IMR-90 (cell line): ENCODE results near the gene PITPNM1. TPM values are rescaled to one million over a fixed set of nuclear protein-coding genes. Genes with fewer than 3 reads are reported as not detected.
"Not testable (repeated sequence)": the region's sequence is repeated elsewhere in the genome, so short reads cannot be mapped to it uniquely, and the experiment has no call there.

Experiments
- ATAC-seq: fragments of 200-7000 bp; cut with Tn5 transposase; 2 replicates; pipeline ENCODE4 v1.9.1; 2020; ENCODE audit warnings: low read depth, mild to moderate bottlenecking, moderate library complexity
- BruUV-seq: library from RNA; stranded (reverse); fragments of 400-500 nt; replicated peaks from 2 replicates; lab custom pipeline; 2021; lab: Mats Ljungman, UMichigan
- CTCF ChIA-PET: fragments of 300-600 bp; formaldehyde crosslinking; extraction: SDS; loops from one replicate; lab custom pipeline; 2021; ENCODE audit warnings: antibody characterized with exemption; lab: Yijun Ruan, JAX
- POLR2A ChIA-PET: fragments of 300-600 bp; sonication (Branson Sonifier 250); formaldehyde crosslinking; loops from one replicate; lab custom pipeline; 2022; ENCODE audit warnings: antibody characterized with exemption; ENCODE audit not compliant: unreplicated experiment; lab: Charles Lee
- DNase-seq: peaks from one replicate; pipeline ENCODE4 v3.0.0; 2013
- H2AFZ ChIP-seq: replicated peaks from 2 replicates; pipeline ENCODE3; 2013; ENCODE audit warnings: low read length, mild to moderate bottlenecking; ENCODE audit not compliant: poor library complexity
- H2AK5ac ChIP-seq: 2 replicates; pipeline ENCODE4 v1.6.1; 2013; ENCODE audit warnings: low read depth, low read length, inconsistent platforms
- H2AK9ac ChIP-seq: replicated peaks from 2 replicates; pipeline ENCODE3; 2013; ENCODE audit warnings: mild to moderate bottlenecking, low read depth, low read length, moderate library complexity; ENCODE audit not compliant: poor library complexity
- H2BK120ac ChIP-seq: 2 replicates; pipeline ENCODE4 v1.6.1; 2013; ENCODE audit warnings: low read depth, low read length, inconsistent platforms
- H2BK15ac ChIP-seq: 3 replicates; pipeline ENCODE4 v1.6.1; 2013; ENCODE audit warnings: low read depth, low read length, inconsistent platforms
- H2BK20ac ChIP-seq: 2 replicates; pipeline ENCODE4 v1.6.1; 2013; ENCODE audit warnings: low read depth, mild to moderate bottlenecking, inconsistent platforms, low read length, moderate library complexity
- H2BK5ac ChIP-seq: 2 replicates; pipeline ENCODE4 v1.6.1; 2013; ENCODE audit warnings: mild to moderate bottlenecking, low read depth, low read length, inconsistent platforms; ENCODE audit not compliant: poor library complexity, severe bottlenecking
- H3K14ac ChIP-seq: replicated peaks from 2 replicates; pipeline ENCODE4 v1.6.1; 2013; ENCODE audit warnings: low read depth, low read length, inconsistent platforms
- H3K18ac ChIP-seq: 2 replicates; pipeline ENCODE4 v1.6.1; 2013; ENCODE audit warnings: low read depth, low read length, control low read depth
- H3K23ac ChIP-seq: 2 replicates; pipeline ENCODE4 v1.6.1; 2013; ENCODE audit warnings: low read depth, low read length, inconsistent platforms
- H3K27ac ChIP-seq: 2 replicates; pipeline ENCODE4 v1.5.1; 2013; ENCODE audit warnings: mild to moderate bottlenecking, control low read depth, low read length; ENCODE audit not compliant: insufficient read depth
- H3K27me3 ChIP-seq: 2 replicates; pipeline ENCODE4 v1.6.1; 2013; ENCODE audit warnings: low read length; ENCODE audit not compliant: control insufficient read depth, insufficient read depth
- H3K36me3 ChIP-seq: 2 replicates; pipeline ENCODE4 v1.6.1; 2013; ENCODE audit warnings: low read length, mixed read lengths; ENCODE audit not compliant: control insufficient read depth, insufficient read depth
- H3K4ac ChIP-seq: 2 replicates; pipeline ENCODE4 v1.6.1; 2013; ENCODE audit warnings: low read depth, low read length, inconsistent platforms
- H3K4me1 ChIP-seq: 2 replicates; pipeline ENCODE4 v1.6.1; 2013; ENCODE audit warnings: low read length, mixed read lengths; ENCODE audit not compliant: control insufficient read depth, insufficient read depth
- H3K4me2 ChIP-seq: 2 replicates; pipeline ENCODE4 v1.6.1; 2013; ENCODE audit warnings: low read depth, mild to moderate bottlenecking, control low read depth, low read length, moderate library complexity
- H3K4me3 ChIP-seq: 2 replicates; pipeline ENCODE4 v1.5.1; 2013; ENCODE audit warnings: low read depth, mild to moderate bottlenecking, control low read depth, low read length, moderate library complexity; ENCODE audit not compliant: insufficient read depth
- H3K56ac ChIP-seq: 2 replicates; pipeline ENCODE4 v1.6.1; 2013; ENCODE audit warnings: low read length, inconsistent platforms; ENCODE audit not compliant: insufficient read depth; ENCODE audit errors: extremely low read depth
- H3K79me1 ChIP-seq, 2 experiments: 2 replicates each; pipeline ENCODE4 v1.6.1; 2013; ENCODE audit warnings: low read length in 2 of 2, inconsistent platforms in 1 of 2, low read depth in 1 of 2
- H3K9ac ChIP-seq: 2 replicates; pipeline ENCODE4 v1.6.1; 2013; ENCODE audit warnings: low read depth, low read length, control low read depth
- H3K9me1 ChIP-seq: 2 replicates; pipeline ENCODE4 v1.6.1; 2013; ENCODE audit warnings: low read length, inconsistent platforms; ENCODE audit not compliant: insufficient read depth
- H3K9me3 ChIP-seq: 2 replicates; pipeline ENCODE4 v1.6.1; 2013; ENCODE audit warnings: low read length; ENCODE audit not compliant: control insufficient read depth, insufficient read depth
- H4K20me1 ChIP-seq: 2 replicates; pipeline ENCODE4 v1.6.1; 2013; ENCODE audit warnings: low read length, inconsistent platforms; ENCODE audit not compliant: insufficient read depth
- H4K5ac ChIP-seq: 2 replicates; pipeline ENCODE4 v1.6.1; 2013; ENCODE audit warnings: mild to moderate bottlenecking, low read depth, low read length, control low read depth
- H4K8ac ChIP-seq, 2 experiments: 2 replicates each; pipeline ENCODE4 v1.6.1; 2013; ENCODE audit warnings: low read depth in 2 of 2, low read length in 2 of 2, control low read depth in 1 of 2, inconsistent platforms in 1 of 2
- H4K91ac ChIP-seq: 2 replicates; pipeline ENCODE4 v1.6.1; 2013; ENCODE audit warnings: low read depth, low read length, inconsistent platforms; ENCODE audit not compliant: insufficient read depth
- CHD1 ChIP-seq: IDR thresholded peaks from 2 replicates; pipeline ENCODE4 v1.6.1; 2012; ENCODE audit warnings: low read depth, low read length, improper control_type of control experiment
- MAFK ChIP-seq: IDR thresholded peaks from 2 replicates; pipeline ENCODE4 v1.6.1; 2012; ENCODE audit warnings: low read depth, low read length, improper control_type of control experiment
- NFE2L2 ChIP-seq: fragments of 150-350 bp; IDR thresholded peaks from 2 replicates; pipeline ENCODE4 v1.6.1; 2016; ENCODE audit warnings: low read depth, mild to moderate bottlenecking, low read length
- RAD21 ChIP-seq: IDR thresholded peaks from 2 replicates; pipeline ENCODE4 v1.6.1; 2012; ENCODE audit warnings: low read length, improper control_type of control experiment
- WGBS, 2 experiments: methylation state at CpG; one replicate each; pipeline versions ENCODE4 v1.1.5 to v1.1.7; 2013; ENCODE audit warnings: missing lambda C conversion rate in 2 of 2; ENCODE audit not compliant: insufficient read length in 1 of 2; ENCODE audit errors: extremely low coverage in 2 of 2; 5-methylcytosine and 5-hydroxymethylcytosine counted together
- dilution Hi-C: fragments of 300-500 bp; cut with HindIII; formaldehyde crosslinking; loops from one replicate; pipeline ENCODE4 v1.14.3; 2018; ENCODE audit warnings: low sequenced_read_pairs; ENCODE audit not compliant: unreplicated experiment
- in situ Hi-C: fragments of 300-500 bp; cut with MboI; formaldehyde crosslinking; loops from 3 replicates; pipeline ENCODE4 v1.14.3; 2019; ENCODE audit warnings: low sequenced_read_pairs, inconsistent platforms, mixed read lengths
- intact Hi-C: fragments of 100-400 bp; cut with micrococcal nuclease; formaldehyde crosslinking; loops from 2 replicates; pipeline ENCODE4 v1.10.0; 2022
- polyA plus RNA-seq, 3 experiments: library from polyadenylated mRNA; depleted of rRNA; stranded (reverse); fragments of >200 nt; gene quantifications; 2 replicates each; pipeline ENCODE4 v1.2.3, GENCODE V29; 2012; ENCODE audit warnings: low replicate concordance in 1 of 3
- total RNA-seq: library from RNA; depleted of rRNA; stranded (reverse); fragments of >200 nt; gene quantifications from 2 replicates; pipeline ENCODE4 v1.2.3, GENCODE V29; 2012
- TF ChIP-seq, protein P1 (sequence below): fragments of 150-350 bp; IDR thresholded peaks from 2 replicates; pipeline ENCODE4 v1.6.1; 2017; ENCODE audit warnings: mild to moderate bottlenecking, antibody characterized with exemption, low read length, low read depth

PITPNM1 gene
- total and polyA plus RNA-seq, 2 of the 4 experiments (the other 2 are of a cell fraction) = 5.0 to 15.4 TPM

DNA sequence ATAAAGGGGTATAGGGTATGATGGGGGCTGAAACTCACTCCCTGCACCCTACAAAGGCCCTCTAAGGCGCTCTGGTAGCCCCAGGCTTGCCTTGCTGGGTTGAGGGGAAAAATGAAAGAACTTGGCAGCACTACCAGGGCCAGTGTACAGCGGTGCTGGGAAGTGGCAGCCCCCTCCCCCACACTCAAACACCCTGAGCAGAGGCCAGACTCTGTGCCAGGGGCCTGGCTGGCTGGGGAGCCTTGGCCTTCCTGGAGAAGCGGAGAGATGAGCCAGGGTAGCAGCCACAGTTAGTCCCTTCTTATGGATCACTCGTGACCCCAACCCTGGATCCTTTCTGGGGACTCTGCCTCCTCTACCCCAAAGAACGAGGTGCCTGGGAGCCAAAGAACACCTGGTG lies 38.8 kb downstream of the PITPNM1 start:
- Histone ChIP-seq H2BK15ac (no peak overlapping the region), H2AK9ac (peak overlapping the region; percentile 45), H3K23ac (no peak overlapping the region), H4K20me1 (no peaks in the 10 kb centered on the region), H3K9ac (no peak overlapping the region), H3K27me3 (no peaks in the 10 kb centered on the region; the same call in 1 of the 2 replicates), H3K56ac (no peak overlapping the region), H3K9me1 (peaks cover 12% of the 10 kb centered on the region), H4K8ac (no peak overlapping the region), H3K4ac (no peak overlapping the region), H3K9me3 (no peaks in the 10 kb centered on the region), H2BK5ac (no peak overlapping the region), H2AK5ac (peak overlapping the region; percentile 33; the same call in 1 of the 2 replicates), H2AFZ (no peak overlapping the region), H3K4me1 (peaks cover 9% of the 10 kb centered on the region), H3K18ac (no peak overlapping the region), H2BK120ac (no peak overlapping the region), H3K36me3 (peaks cover 2% of the 10 kb centered on the region; the same call in 1 of the 2 replicates), H4K5ac (no peak overlapping the region), H2BK20ac (no peak overlapping the region), H3K4me3 (no peak overlapping the region), H3K4me2 (no peak overlapping the region), H4K91ac (no peak overlapping the region), H3K14ac (no peak overlapping the region), H3K79me1 (peaks cover 4 to 24% of the 10 kb centered on the region in 2 experiments; a peak in 2 of 4 replicates), H3K27ac (no peak overlapping the region)
- no peak for DNase-seq
- intact Hi-C loops = no loop called here
- in situ Hi-C loops = no loop called here
- ATAC-seq = no peak
- TF ChIP-seq NFE2L2 (no peak), MAFK (no peak), RAD21 (no peak), CHD1 (no peak)
- TF ChIP-seq, protein P1, sequence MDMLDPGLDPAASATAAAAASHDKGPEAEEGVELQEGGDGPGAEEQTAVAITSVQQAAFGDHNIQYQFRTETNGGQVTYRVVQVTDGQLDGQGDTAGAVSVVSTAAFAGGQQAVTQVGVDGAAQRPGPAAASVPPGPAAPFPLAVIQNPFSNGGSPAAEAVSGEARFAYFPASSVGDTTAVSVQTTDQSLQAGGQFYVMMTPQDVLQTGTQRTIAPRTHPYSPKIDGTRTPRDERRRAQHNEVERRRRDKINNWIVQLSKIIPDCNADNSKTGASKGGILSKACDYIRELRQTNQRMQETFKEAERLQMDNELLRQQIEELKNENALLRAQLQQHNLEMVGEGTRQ = no peak
- CTCF ChIA-PET = no interaction called here
- WGBS, 2 experiments = 100% methylated on average over 1 of the region's 5 CpGs; no CpG with 5 or more reads in 1 of the 2 experiments
- BruUV-seq = no TSS peak
- dilution Hi-C loops = no loop called here
- POLR2A ChIA-PET = interaction anchor here (0.6 kb wide), 1 partner anchor 93 kb away, joined by 11 read pairs; no protein-coding TSS in a partner anchor

DNA sequence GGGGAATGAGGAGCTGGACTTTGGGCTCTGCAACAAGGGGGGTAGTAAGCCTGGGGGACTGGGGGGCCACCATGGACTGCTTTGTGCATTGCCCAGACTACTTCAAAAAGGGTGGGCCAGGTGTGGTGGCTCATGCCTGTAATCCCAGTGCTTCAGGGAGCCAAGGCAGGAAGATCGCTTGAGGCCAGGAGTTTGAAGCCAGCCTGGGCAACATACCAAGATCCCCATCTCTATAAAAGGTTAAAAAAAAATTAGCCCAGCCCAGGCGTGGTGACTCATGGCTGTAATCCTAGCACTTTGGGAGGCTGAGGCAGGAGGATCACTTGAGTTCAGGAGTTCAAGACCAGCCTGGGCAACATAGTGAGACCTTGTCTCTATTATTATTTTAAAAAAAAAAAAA lies 39.6 kb downstream of the PITPNM1 start:
- H3K4me3 ChIP-seq, H4K20me1 ChIP-seq, DNase-seq, H3K9ac ChIP-seq, H4K91ac ChIP-seq, H2BK120ac ChIP-seq, H2BK20ac ChIP-seq, H3K27me3 ChIP-seq, intact Hi-C loops, BruUV-seq, H3K18ac ChIP-seq, H3K36me3 ChIP-seq, H2AFZ ChIP-seq, H3K4me2 ChIP-seq, in situ Hi-C loops, H2BK5ac ChIP-seq, H3K27ac ChIP-seq, H3K23ac ChIP-seq, H4K5ac ChIP-seq, H3K9me3 ChIP-seq, POLR2A ChIA-PET, H2BK15ac ChIP-seq, ATAC-seq, H3K4me1 ChIP-seq, dilution Hi-C loops, H3K14ac ChIP-seq, H3K56ac ChIP-seq: not testable (repeated sequence)
- Histone ChIP-seq H4K8ac (peak overlapping the region in 1 of 2 experiments; percentile 92; a peak in 1 of 4 replicates), H2AK9ac (peak overlapping the region; percentile 95), H3K79me1 (peaks cover 4 to 24% of the 10 kb centered on the region in 2 experiments; a peak in 2 of 4 replicates), H2AK5ac (peak overlapping the region; percentile 49; the same call in 1 of the 2 replicates), H3K4ac (peak overlapping the region; percentile 84; the same call in 1 of the 2 replicates), H3K9me1 (peaks cover 12% of the 10 kb centered on the region)
- no CpG with 5 or more reads among the region's 2 CpGs for WGBS, 2 experiments
- CTCF ChIA-PET = interaction anchor here (0.6 to 0.9 kb wide), 2 partner anchors 21 to 114 kb away, joined by 3 to 4 read pairs; no protein-coding TSS in a partner anchor
